ENCODE data around the gene OR2T34.
A peak's percentile ranks its signal among the peaks of the same experiment; 100 is the strongest.

Gene OR2T34

DNA sequence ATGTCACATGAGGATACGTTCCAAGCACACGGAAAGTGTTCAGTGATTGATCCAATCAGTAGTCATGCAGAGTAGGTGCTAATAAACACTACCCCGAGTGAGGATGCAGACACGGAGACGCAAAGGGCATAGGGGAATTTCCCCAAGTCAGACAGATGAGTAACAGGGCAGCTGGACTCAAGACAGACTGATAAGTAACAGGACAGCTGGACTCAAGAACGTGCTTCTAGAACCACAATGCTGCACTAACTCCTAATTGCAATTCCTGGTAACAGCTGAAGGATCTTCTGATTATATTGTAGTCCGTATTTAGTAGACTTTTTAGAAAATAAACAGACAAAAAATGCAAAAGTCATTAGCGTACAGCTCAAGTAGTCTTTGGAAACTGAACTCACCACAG, 24.8 kb upstream of the OR2T34 start:
- Histone ChIP-seq H3K14ac (ENCODE audit: low read length) (no peak overlapping the region), H2BK12ac (ENCODE audit: low read length) (no peak overlapping the region), H3K9ac (ENCODE audit: low read depth, low read length, poor library complexity) (no peak overlapping the region), H2BK120ac (ENCODE audit: low read depth, low read length) (no peak overlapping the region), H3K27me3 (ENCODE audit: control insufficient read depth in 3 of 3, insufficient read depth in 3 of 3, low read depth in 1 of 3, low read length in 3 of 3) (no peaks in the 10 kb centered on the region), H4K91ac (ENCODE audit: low read depth, low read length, poor library complexity) (no peak overlapping the region), H3K36me3 (replicated peaks in 1 of 2; ENCODE audit: control insufficient read depth in 2 of 2, insufficient read depth in 2 of 2, low read length in 2 of 2) (no peaks in the 10 kb centered on the region), H3K4me2 (ENCODE audit: insufficient read depth, low read length, poor library complexity, severe bottlenecking) (no peak overlapping the region), H3K79me1 (ENCODE audit: low read depth, low read length) (no peaks in the 10 kb centered on the region), H3K4ac (ENCODE audit: low read length) (no peak overlapping the region), H3K4me3 (ENCODE audit: low read length in 2 of 2) (no peak overlapping the region), H4K8ac (ENCODE audit: low read depth, low read length) (no peak overlapping the region), H3K9me3 (replicated peaks in 1 of 2; ENCODE audit: control insufficient read depth in 2 of 2, insufficient read depth in 1 of 2, low read depth in 1 of 2, low read length in 2 of 2) (peaks cover 0 to 18% of the 10 kb centered on the region in 2 donors), H2AFZ (ENCODE audit: low read length) (no peak overlapping the region), H2BK5ac (ENCODE audit: low read length) (no peak overlapping the region), H3K18ac (ENCODE audit: low read length) (no peak overlapping the region), H3K4me1 (ENCODE audit: control insufficient read depth in 2 of 2, insufficient read depth in 1 of 2, low read depth in 1 of 2, low read length in 2 of 2) (no peaks in the 10 kb centered on the region), H2AK5ac (ENCODE audit: low read depth, low read length) (no peak overlapping the region), H2BK15ac (ENCODE audit: low read length) (no peak overlapping the region), H3K27ac (replicated peaks; ENCODE audit: low read length) (no peak overlapping the region), H3K23ac (ENCODE audit: low read depth, low read length, poor library complexity) (no peak overlapping the region)
- no peak for DNase-seq (ENCODE audit: low spot score)
- WGBS, 2 donors (ENCODE audit: extremely low coverage in 2 of 2, insufficient read length in 2 of 2, insufficient replicate concordance in 1 of 2) = no CpG with 5 or more reads among the region's 8 CpGs

DNA sequence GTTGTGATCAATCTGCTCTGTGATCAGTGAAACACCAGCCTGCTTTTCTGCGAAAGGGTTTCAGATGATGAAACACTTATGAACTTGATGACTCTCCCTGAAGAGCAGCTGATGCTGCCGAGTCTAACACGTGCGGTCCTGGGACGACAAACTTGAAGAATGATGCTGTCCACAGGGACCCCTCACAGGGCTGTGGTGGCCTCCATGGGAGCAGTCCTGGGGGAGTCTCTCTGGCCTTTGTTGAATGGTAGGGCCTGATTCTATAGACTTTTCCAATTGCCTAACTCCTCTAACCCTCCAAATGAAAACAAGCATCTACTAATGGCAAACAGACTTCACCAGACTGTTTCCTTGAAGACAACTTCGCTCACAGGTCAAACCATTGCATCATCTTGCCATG, 23.0 kb upstream of the OR2T34 start, which contains the start of gene OR2T10:
Gene OR2T10, minus strand, starts transcription at position 112 of the 400 bp plus-strand sequence. CDS start 3,932 bp downstream, outside the sequence.
- Histone ChIP-seq H3K9ac (ENCODE audit: low read depth, low read length, poor library complexity) (no peak within 1 kb of the TSS), H2BK5ac (ENCODE audit: low read length) (no peak within 1 kb of the TSS), H4K8ac (ENCODE audit: low read depth, low read length) (no peak within 1 kb of the TSS), H3K27ac (replicated peaks; ENCODE audit: low read length) (no peak within 1 kb of the TSS), H2BK12ac (ENCODE audit: low read length) (no peak within 1 kb of the TSS), H3K4me1 (ENCODE audit: control insufficient read depth in 2 of 2, insufficient read depth in 1 of 2, low read depth in 1 of 2, low read length in 2 of 2) (no peaks in the 10 kb centered on the region), H3K18ac (ENCODE audit: low read length) (no peak within 1 kb of the TSS), H3K36me3 (replicated peaks in 1 of 2; ENCODE audit: control insufficient read depth in 2 of 2, insufficient read depth in 2 of 2, low read length in 2 of 2) (no peaks in the 10 kb centered on the region), H2BK120ac (ENCODE audit: low read depth, low read length) (no peak within 1 kb of the TSS), H3K23ac (ENCODE audit: low read depth, low read length, poor library complexity) (no peak within 1 kb of the TSS), H3K9me3 (replicated peaks in 1 of 2; ENCODE audit: control insufficient read depth in 2 of 2, insufficient read depth in 1 of 2, low read depth in 1 of 2, low read length in 2 of 2) (peaks cover 0 to 24% of the 10 kb centered on the region in 2 donors), H4K91ac (ENCODE audit: low read depth, low read length, poor library complexity) (no peak within 1 kb of the TSS), H3K4me3 (ENCODE audit: low read length in 2 of 2) (no peak within 1 kb of the TSS), H3K79me1 (ENCODE audit: low read depth, low read length) (no peaks in the 10 kb centered on the region), H2BK15ac (ENCODE audit: low read length) (no peak within 1 kb of the TSS), H3K4me2 (ENCODE audit: insufficient read depth, low read length, poor library complexity, severe bottlenecking) (no peak within 1 kb of the TSS), H3K4ac (ENCODE audit: low read length) (no peak within 1 kb of the TSS), H3K14ac (ENCODE audit: low read length) (no peak within 1 kb of the TSS), H2AFZ (ENCODE audit: low read length) (no peak within 1 kb of the TSS), H3K27me3 (ENCODE audit: control insufficient read depth in 3 of 3, insufficient read depth in 3 of 3, low read depth in 1 of 3, low read length in 3 of 3) (no peaks in the 10 kb centered on the region), H2AK5ac (ENCODE audit: low read depth, low read length) (no peak within 1 kb of the TSS)
- no peak for DNase-seq (ENCODE audit: low spot score)
- WGBS, 2 donors (ENCODE audit: extremely low coverage in 2 of 2, insufficient read length in 2 of 2, insufficient replicate concordance in 1 of 2) = no CpG with 5 or more reads among the region's 6 CpGs

DNA sequence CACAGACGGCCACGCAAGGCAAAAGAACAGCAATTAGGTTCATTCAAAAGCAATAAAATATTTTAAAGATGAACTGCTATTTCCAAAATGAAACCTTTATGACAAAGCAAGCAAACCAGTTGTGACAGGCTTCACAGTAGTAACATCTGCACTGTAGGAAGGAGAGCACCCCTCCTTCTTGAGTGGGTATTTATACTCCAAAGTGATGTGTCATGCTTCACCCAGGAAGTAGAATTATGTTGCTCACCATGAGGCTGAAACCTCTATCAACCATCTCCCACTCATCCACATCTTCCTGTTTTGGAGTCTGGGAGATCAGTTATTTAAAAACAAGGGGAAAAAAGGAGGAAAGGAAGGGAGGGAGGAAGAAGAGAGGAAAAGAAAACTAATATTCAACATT, 22.1 kb upstream of the OR2T34 start:
- H3K18ac ChIP-seq (ENCODE audit: low read length) = no peak overlapping the region

DNA sequence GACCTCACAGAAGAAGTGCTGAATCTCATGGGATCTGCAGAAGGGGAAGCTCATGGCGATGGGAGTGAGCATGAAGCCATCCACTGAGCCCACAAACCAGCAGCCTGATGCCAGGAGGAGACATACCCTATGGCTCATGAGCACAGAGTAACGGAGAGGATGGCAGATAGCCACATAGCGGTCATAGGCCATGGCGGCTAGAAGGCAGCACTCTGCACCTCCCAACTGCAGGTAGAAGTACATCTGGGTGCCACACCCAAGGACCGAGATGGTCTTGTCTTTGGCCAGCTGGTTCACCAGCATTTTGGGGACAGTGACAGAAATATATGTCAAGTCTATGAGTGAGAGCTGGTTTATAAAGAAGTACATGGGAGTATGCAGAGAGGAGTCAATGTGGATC, 18.7 kb upstream of the OR2T34 start:
- Histone ChIP-seq H3K4ac (ENCODE audit: low read length) (no peak overlapping the region), H3K4me2 (ENCODE audit: insufficient read depth, low read length, poor library complexity, severe bottlenecking) (no peak overlapping the region), H3K4me3 (ENCODE audit: low read length in 2 of 2) (peak overlapping the region in 1 of 2 donors; percentile 7), H2AK5ac (ENCODE audit: low read depth, low read length) (no peak overlapping the region), H4K91ac (ENCODE audit: low read depth, low read length, poor library complexity) (no peak overlapping the region), H3K79me1 (ENCODE audit: low read depth, low read length) (no peaks in the 10 kb centered on the region), H2BK5ac (ENCODE audit: low read length) (no peak overlapping the region), H2AFZ (ENCODE audit: low read length) (no peak overlapping the region), H3K9ac (ENCODE audit: low read depth, low read length, poor library complexity) (no peak overlapping the region), H2BK15ac (ENCODE audit: low read length) (no peak overlapping the region), H2BK12ac (ENCODE audit: low read length) (no peak overlapping the region), H3K27ac (replicated peaks; ENCODE audit: low read length) (no peak overlapping the region), H3K27me3 (ENCODE audit: control insufficient read depth in 3 of 3, insufficient read depth in 3 of 3, low read depth in 1 of 3, low read length in 3 of 3) (no peaks in the 10 kb centered on the region), H2BK120ac (ENCODE audit: low read depth, low read length) (no peak overlapping the region), H3K36me3 (replicated peaks in 1 of 2; ENCODE audit: control insufficient read depth in 2 of 2, insufficient read depth in 2 of 2, low read length in 2 of 2) (no peaks in the 10 kb centered on the region), H3K23ac (ENCODE audit: low read depth, low read length, poor library complexity) (no peak overlapping the region), H4K8ac (ENCODE audit: low read depth, low read length) (no peak overlapping the region), H3K14ac (ENCODE audit: low read length) (no peak overlapping the region), H3K18ac (ENCODE audit: low read length) (no peak overlapping the region), H3K9me3 (replicated peaks in 1 of 2; ENCODE audit: control insufficient read depth in 2 of 2, insufficient read depth in 1 of 2, low read depth in 1 of 2, low read length in 2 of 2) (peaks cover 0 to 24% of the 10 kb centered on the region in 2 donors), H3K4me1 (ENCODE audit: control insufficient read depth in 2 of 2, insufficient read depth in 1 of 2, low read depth in 1 of 2, low read length in 2 of 2) (no peaks in the 10 kb centered on the region)
- DNase-seq (ENCODE audit: low spot score) = no peak
- no CpG with 5 or more reads among the region's 5 CpGs for WGBS, 2 donors (ENCODE audit: extremely low coverage in 2 of 2, insufficient read length in 2 of 2, insufficient replicate concordance in 1 of 2)

More for the DNA sequence above, 22.1 kb upstream of the OR2T34 start:
- no peak overlapping the region for H2BK5ac ChIP-seq (ENCODE audit: low read length)
- H3K23ac ChIP-seq (ENCODE audit: low read depth, low read length, poor library complexity) = no peak overlapping the region
- WGBS, 2 donors (ENCODE audit: extremely low coverage in 2 of 2, insufficient read length in 2 of 2, insufficient replicate concordance in 1 of 2) = no CpG with 5 or more reads among the region's 2 CpGs
- no peak overlapping the region for H2BK120ac ChIP-seq (ENCODE audit: low read depth, low read length)
- H3K4me1 ChIP-seq (ENCODE audit: control insufficient read depth in 2 of 2, insufficient read depth in 1 of 2, low read depth in 1 of 2, low read length in 2 of 2) = no peaks in the 10 kb centered on the region
- H3K9me3 ChIP-seq (replicated peaks in 1 of 2; ENCODE audit: control insufficient read depth in 2 of 2, insufficient read depth in 1 of 2, low read depth in 1 of 2, low read length in 2 of 2) = peaks cover 0 to 25% of the 10 kb centered on the region in 2 donors
- H2BK15ac ChIP-seq (ENCODE audit: low read length) = no peak overlapping the region
- no peaks in the 10 kb centered on the region for H3K27me3 ChIP-seq (ENCODE audit: control insufficient read depth in 3 of 3, insufficient read depth in 3 of 3, low read depth in 1 of 3, low read length in 3 of 3)
- H3K4me2 ChIP-seq (ENCODE audit: insufficient read depth, low read length, poor library complexity, severe bottlenecking) = no peak overlapping the region
- no peak overlapping the region for H2AK5ac ChIP-seq (ENCODE audit: low read depth, low read length)
- H3K9ac ChIP-seq (ENCODE audit: low read depth, low read length, poor library complexity) = no peak overlapping the region
- H3K14ac ChIP-seq (ENCODE audit: low read length) = no peak overlapping the region
- H2BK12ac ChIP-seq (ENCODE audit: low read length) = no peak overlapping the region
- H4K8ac ChIP-seq (ENCODE audit: low read depth, low read length) = no peak overlapping the region
- DNase-seq (ENCODE audit: low spot score) = no peak
- no peaks in the 10 kb centered on the region for H3K36me3 ChIP-seq (replicated peaks in 1 of 2; ENCODE audit: control insufficient read depth in 2 of 2, insufficient read depth in 2 of 2, low read length in 2 of 2)
- H3K4me3 ChIP-seq (ENCODE audit: low read length in 2 of 2) = no peak overlapping the region
- no peak overlapping the region for H4K91ac ChIP-seq (ENCODE audit: low read depth, low read length, poor library complexity)
- no peak overlapping the region for H2AFZ ChIP-seq (ENCODE audit: low read length)
- H3K4ac ChIP-seq (ENCODE audit: low read length) = no peak overlapping the region
- H3K79me1 ChIP-seq (ENCODE audit: low read depth, low read length) = no peaks in the 10 kb centered on the region
- H3K27ac ChIP-seq (replicated peaks; ENCODE audit: low read length) = no peak overlapping the region
